H1 (cell line): ENCODE data around the gene CNOT3. TPM values are rescaled to one million over a fixed set of nuclear protein-coding genes. Genes with fewer than 3 reads are reported as not detected.

ENCODE experiments used
- CTCF ChIA-PET: fragments of 300-600 bp; sonication (Branson Sonifier 250); formaldehyde crosslinking; loops from one replicate; lab custom pipeline; 2021; ENCODE audit not compliant: partially characterized antibody; lab: Charles Lee
- POLR2A ChIA-PET: fragments of 300-600 bp; sonication (Branson Sonifier 250); formaldehyde crosslinking; loops from one replicate; lab custom pipeline; 2021; ENCODE audit warnings: inconsistent platforms; ENCODE audit not compliant: partially characterized antibody; lab: Charles Lee
- DNase-seq, 2 experiments: peaks; one replicate each; pipeline versions ENCODE4 v3.0.0 to v3.0.0-alpha.2; 2010 to 2022; ENCODE audit warnings: low spot score in 2 of 2, low read depth in 1 of 2, mixed read lengths in 1 of 2
- FAIRE-seq: peaks from 2 replicates; lab custom pipeline; 2011; peaks lifted over from hg19 to GRCh38; lab: Jason Lieb, UNC
- H2AFZ ChIP-seq: 2 replicates; pipeline ENCODE4 v1.8.1; 2012; ENCODE audit warnings: low read length, inconsistent platforms
- H2AK5ac ChIP-seq: 2 replicates; pipeline ENCODE4 v1.6.1; 2013; ENCODE audit warnings: low read depth, low read length
- H2BK120ac ChIP-seq: replicated peaks from 2 replicates; pipeline ENCODE3; 2013; ENCODE audit warnings: low read depth, low read length, inconsistent platforms
- H2BK12ac ChIP-seq: 2 replicates; pipeline ENCODE4 v1.6.1; 2013; ENCODE audit warnings: low read depth, low read length
- H2BK15ac ChIP-seq: 2 replicates; pipeline ENCODE4 v1.6.1; 2013; ENCODE audit warnings: low read length
- H2BK20ac ChIP-seq: 2 replicates; pipeline ENCODE4 v1.6.1; 2013; ENCODE audit warnings: low read length
- H2BK5ac ChIP-seq: 2 replicates; pipeline ENCODE4 v1.6.1; 2013; ENCODE audit warnings: low read depth, low read length
- H3K14ac ChIP-seq: 2 replicates; pipeline ENCODE4 v1.6.1; 2013; ENCODE audit warnings: inconsistent platforms; ENCODE audit not compliant: insufficient read length
- H3K18ac ChIP-seq: 2 replicates; pipeline ENCODE4 v1.6.1; 2013; ENCODE audit warnings: low read length; ENCODE audit errors: extremely low read depth
- H3K23ac ChIP-seq: 2 replicates; pipeline ENCODE4 v1.6.1; 2013; ENCODE audit warnings: inconsistent platforms; ENCODE audit not compliant: insufficient read length
- H3K23me2 ChIP-seq: 2 replicates; pipeline ENCODE4 v1.6.1; 2013; ENCODE audit warnings: low read depth, low read length
- H3K27ac ChIP-seq: 2 replicates; pipeline ENCODE4 v1.6.1; 2011; ENCODE audit warnings: low read depth, low read length, inconsistent platforms
- H3K27me3 ChIP-seq, 4 experiments: replicated peaks in 1 of 4; 1 replicate in 1 of 4; 2 replicates in 3 of 4; pipeline versions ENCODE4 v1.6.1 to v1.8.1; 2011 to 2013; ENCODE audit warnings: low read length in 3 of 4, mild to moderate bottlenecking in 3 of 4, inconsistent platforms in 2 of 4, mixed read lengths in 2 of 4, moderate library complexity in 1 of 4; ENCODE audit not compliant: control insufficient read depth in 3 of 4, insufficient read depth in 3 of 4; ENCODE audit errors: extremely low read depth in 1 of 4
- H3K36me3 ChIP-seq, 4 experiments: 2 replicates each; pipeline versions ENCODE4 v1.6.1 to v1.8.1; 2011 to 2013; ENCODE audit warnings: mild to moderate bottlenecking in 4 of 4, low read length in 3 of 4, moderate library complexity in 2 of 4, control low read depth in 1 of 4, inconsistent platforms in 1 of 4; ENCODE audit not compliant: insufficient read depth in 4 of 4, control insufficient read depth in 2 of 4
- H3K4ac ChIP-seq: replicated peaks from 2 replicates; pipeline ENCODE3; 2013; ENCODE audit warnings: low read length, low read depth, mixed read lengths, inconsistent platforms; ENCODE audit not compliant: insufficient read length
- H3K4me1 ChIP-seq, 4 experiments: replicated peaks in 1 of 4; 1 replicate in 1 of 4; 2 replicates in 3 of 4; pipeline versions ENCODE4 v1.6.1 to v1.8.1; 2011 to 2013; ENCODE audit warnings: low read length in 3 of 4, inconsistent platforms in 2 of 4, mixed read lengths in 1 of 4; ENCODE audit not compliant: insufficient read depth in 4 of 4, control insufficient read depth in 3 of 4
- H3K4me2 ChIP-seq, 2 experiments: 2 replicates each; pipeline versions ENCODE4 v1.6.1 to v1.8.1; 2011 to 2013; ENCODE audit warnings: low read depth in 2 of 2, low read length in 2 of 2, control low read depth in 1 of 2, inconsistent platforms in 1 of 2, mild to moderate bottlenecking in 1 of 2; ENCODE audit not compliant: insufficient read depth in 1 of 2
- H3K4me3 ChIP-seq, 4 experiments: fragments of 200-600, 300-600 bp in 1 of 4; sonication (generic), shearing (Covaris generic), sonication (Bioruptor Twin) in 1 of 4; 2 replicates each; pipeline versions ENCODE4 v1.5.1 to v1.8.1; 2011 to 2016; ENCODE audit warnings: low read length in 4 of 4, low read depth in 3 of 4, control low read depth in 2 of 4, inconsistent platforms in 2 of 4, mild to moderate bottlenecking in 2 of 4, mixed read lengths in 1 of 4, moderate library complexity in 1 of 4; ENCODE audit not compliant: insufficient read depth in 2 of 4; ENCODE audit errors: extremely low read depth in 1 of 4
- H3K56ac ChIP-seq: replicated peaks from 2 replicates; pipeline ENCODE3; 2013; ENCODE audit warnings: low read depth, mild to moderate bottlenecking, mixed read lengths, low read length, inconsistent platforms; ENCODE audit not compliant: insufficient read length
- H3K79me1 ChIP-seq: 2 replicates; pipeline ENCODE4 v1.6.1; 2013; ENCODE audit warnings: low read depth, low read length, control low read depth
- H3K79me2 ChIP-seq, 2 experiments: 2 replicates each; pipeline versions ENCODE4 v1.6.1 to v1.8.1; 2012 to 2013; ENCODE audit warnings: low read length in 2 of 2, mild to moderate bottlenecking in 2 of 2, inconsistent platforms in 1 of 2; ENCODE audit not compliant: insufficient read depth in 2 of 2, control insufficient read depth in 1 of 2
- H3K9ac ChIP-seq, 4 experiments: replicated peaks in 1 of 4; 1 replicate in 1 of 4; 2 replicates in 3 of 4; pipeline versions ENCODE4 v1.6.1 to v1.8.1; 2011 to 2013; ENCODE audit warnings: low read depth in 3 of 4, low read length in 3 of 4, control low read depth in 2 of 4, mild to moderate bottlenecking in 2 of 4, moderate library complexity in 2 of 4, inconsistent platforms in 1 of 4; ENCODE audit errors: extremely low read depth in 1 of 4
- H3K9me3 ChIP-seq, 2 experiments: 2 replicates each; pipeline versions ENCODE4 v1.6.1 to v1.8.1; 2012 to 2013; ENCODE audit warnings: mild to moderate bottlenecking in 2 of 2, moderate library complexity in 2 of 2, control low read depth in 1 of 2, inconsistent platforms in 1 of 2, low read depth in 1 of 2, low read length in 1 of 2, mixed read lengths in 1 of 2; ENCODE audit not compliant: insufficient read depth in 2 of 2
- H4K20me1 ChIP-seq, 2 experiments: replicated peaks in 1 of 2; 2 replicates each; pipeline versions ENCODE3 to v1.8.1; 2011 to 2013; ENCODE audit warnings: inconsistent platforms in 2 of 2, low read length in 2 of 2, mild to moderate bottlenecking in 1 of 2; ENCODE audit not compliant: insufficient read depth in 2 of 2, control insufficient read depth in 1 of 2
- H4K5ac ChIP-seq: 2 replicates; pipeline ENCODE4 v1.6.1; 2013; ENCODE audit warnings: low read length, low read depth, mixed read lengths, inconsistent platforms; ENCODE audit not compliant: insufficient read length
- H4K8ac ChIP-seq: 2 replicates; pipeline ENCODE4 v1.8.0; 2013; ENCODE audit warnings: mild to moderate bottlenecking, moderate library complexity, low read length, inconsistent platforms; ENCODE audit not compliant: insufficient read depth; ENCODE audit errors: extremely low read depth
- H4K91ac ChIP-seq: replicated peaks from 2 replicates; pipeline ENCODE3; 2013; ENCODE audit warnings: low read length, mixed read lengths, inconsistent platforms; ENCODE audit not compliant: insufficient read length
- BRCA1 ChIP-seq: IDR thresholded peaks from 2 replicates; pipeline ENCODE4 v1.6.1; 2012; ENCODE audit warnings: low read depth, low read length, improper control_type of control experiment
- KDM4A ChIP-seq: IDR thresholded peaks from one replicate; pipeline ENCODE4 v1.7.1; 2012; ENCODE audit warnings: low read depth, mild to moderate bottlenecking, moderate library complexity, low read length, inconsistent platforms; ENCODE audit not compliant: severe bottlenecking
- NANOG ChIP-seq: IDR thresholded peaks from 2 replicates; pipeline ENCODE4 v1.6.1; 2011; ENCODE audit warnings: low read length, low read depth, mild to moderate bottlenecking, inconsistent platforms; ENCODE audit not compliant: insufficient read depth, poor library complexity, severe bottlenecking
- TAF7 ChIP-seq: optimal IDR thresholded peaks from 2 replicates; pipeline ENCODE3; 2011; ENCODE audit warnings: low read depth, mild to moderate bottlenecking, inconsistent platforms, low read length, moderate library complexity, borderline replicate concordance
- WGBS, 2 experiments: shearing (Covaris generic) in 1 of 2; methylation state at CpG; one replicate each; pipeline versions ENCODE4 v1.1.6 to v1.1.7; 2013 to 2015; ENCODE audit warnings: low lambda C conversion rate in 2 of 2, mixed read lengths in 2 of 2, inconsistent platforms in 1 of 2, low coverage in 1 of 2, missing lambda C conversion rate in 1 of 2; ENCODE audit not compliant: insufficient replicate concordance in 2 of 2, insufficient coverage in 1 of 2, insufficient read length in 1 of 2; ENCODE audit errors: extremely low coverage in 1 of 2, missing lambda C conversion rate in 1 of 2; 5-methylcytosine and 5-hydroxymethylcytosine counted together
- polyA plus RNA-seq, 7 experiments: library from polyadenylated mRNA; depleted of rRNA in 3 of 7; stranded (reverse) in 5 of 7; unstranded in 2 of 7; fragments of >200 nt in 5 of 7; fragments of 200-250 nt in 2 of 7; gene quantifications; 1 replicate in 5 of 7; 2 replicates in 1 of 7; 4 replicates in 1 of 7; pipeline versions ENCODE4 v1.2.1 to v1.2.3, GENCODE V29; 2011 to 2013; ENCODE audit warnings: missing spikeins in 2 of 7, mixed read lengths in 2 of 7
- total RNA-seq: library from RNA; stranded (reverse); fragmentation: NEBNext Ultra II Directional; extraction: Animal tissue kit (Norgen Biotek cat#: 25700); gene quantifications from 2 replicates; pipeline ENCODE4 v1.2.1, GENCODE V29; 2021

The CNOT3 gene
- total and polyA plus RNA-seq, 2 of the 8 experiments (the other 6 are each of a cell fraction or from before 2014, with no cell fraction given): 21.2 to 86.4 TPM

- H2BK15ac ChIP-seq: no peak overlapping the region
- DNase-seq: no peak
- FAIRE-seq: no peak
- H3K4me3 ChIP-seq: no peak overlapping the region
- no peak overlapping the region for H4K91ac ChIP-seq
- peaks cover 29 to 38% of the 10 kb centered on the region in 2 experiments for H3K79me2 ChIP-seq
- H4K5ac ChIP-seq: no peak overlapping the region
- no peak overlapping the region for H3K23ac ChIP-seq
- no peak overlapping the region for H2BK120ac ChIP-seq
- H3K36me3 ChIP-seq: peaks cover 18 to 34% (median 25%) of the 10 kb centered on the region in 4 experiments
- no peak overlapping the region for H2BK5ac ChIP-seq
- no peak overlapping the region for H2AK5ac ChIP-seq
- H3K18ac ChIP-seq: no peak overlapping the region
- H3K27me3 ChIP-seq: no peaks in the 10 kb centered on the region
- POLR2A ChIA-PET: interaction anchor here (0.8 to 28.7 kb wide), 18 partner anchors 8 to 422 kb away, joined by 3 to 909 read pairs (median 6); partner anchors contain the start of genes CNOT3, LENG1, MBOAT7 and PRPF31
- H4K8ac ChIP-seq: peak overlapping the region; percentile 62; the same call in 1 of the 2 replicates
- H2BK20ac ChIP-seq: no peak overlapping the region
- CTCF ChIA-PET: interaction anchor here (0.6 to 3.2 kb wide), 4 partner anchors 10 to 67 kb away, joined by 3 to 10 read pairs (median 5); partner anchors contain the start of gene MBOAT7
- no peak overlapping the region for H3K14ac ChIP-seq
- no peak overlapping the region for H3K56ac ChIP-seq
- H3K4me2 ChIP-seq: peak overlapping the region in 1 of 2 experiments; percentile 60; a peak in 1 of 4 replicates
- H3K79me1 ChIP-seq: peaks cover 6% of the 10 kb centered on the region; the same call in 1 of the 2 replicates
- TF ChIP-seq TAF7 (no peak), KDM4A (no peak), BRCA1 (no peak), NANOG (no peak)
- peaks cover 20% of the 10 kb centered on the region for H3K23me2 ChIP-seq
- H4K20me1 ChIP-seq: peaks cover 23 to 30% of the 10 kb centered on the region in 2 experiments
- 94% methylated on average over 16 of the region's 16 CpGs; no CpG with 5 or more reads in 1 of the 2 experiments for WGBS, 2 experiments
- no peak overlapping the region for H2AFZ ChIP-seq
- H3K27ac ChIP-seq: no peak overlapping the region
- no peak overlapping the region for H2BK12ac ChIP-seq
- peaks cover 9 to 23% (median 14%) of the 10 kb centered on the region in 4 experiments for H3K4me1 ChIP-seq
- H3K9me3 ChIP-seq: no peaks in the 10 kb centered on the region
- no peak overlapping the region for H3K4ac ChIP-seq
- H3K9ac ChIP-seq: 0 out of 7 replicates have a peak overlapping the region, but pooled peaks of 1 of the 4 experiments have one; percentile 30
Measured at GRCh38 chr19:54199401-54199800, 61.8 kb downstream of the CNOT3 start.
